Body of pancreas (tissue), 4 donors: Measurements from ENCODE around the gene GTPBP3. TPM values are rescaled to one million over a fixed set of nuclear protein-coding genes. Genes with fewer than 3 reads are reported as not detected.

Source experiments
- ATAC-seq: fragments of 150-250 bp; one replicate; pipeline ENCODE4 v1.9.1; 2016
- DNase-seq, 4 donors: peaks; one replicate each; pipeline ENCODE4 v3.0.0-alpha.2; 2019
- H3K27ac ChIP-seq, 4 donors: fragments of 200-600 bp; sonication (generic); 1 replicate in 3 of 4; 2 replicates in 1 of 4; pipeline versions ENCODE4 v1.5.1 to v1.6.1; 2016 to 2019; ENCODE audit warnings: mild to moderate bottlenecking in 1 of 4, mixed read lengths in 1 of 4, moderate library complexity in 1 of 4
- H3K27me3 ChIP-seq, 2 donors: fragments of 200-600 bp; sonication (generic); one replicate each; pipeline ENCODE4 v1.6.0; 2016; ENCODE audit warnings: mild to moderate bottlenecking in 1 of 2
- H3K36me3 ChIP-seq, 2 donors: fragments of 200-600 bp; sonication (generic); replicated peaks in 1 of 2; 2 replicates each; pipeline ENCODE4 v1.5.1; 2016; ENCODE audit warnings: low read depth in 2 of 2; ENCODE audit not compliant: insufficient read depth in 1 of 2
- H3K4me1 ChIP-seq: fragments of 200-600 bp; sonication (generic); one replicate; pipeline ENCODE4 v1.6.0; 2016
- H3K4me3 ChIP-seq, 2 donors: fragments of 200-600 bp; sonication (generic); 1 replicate in 1 of 2; 2 replicates in 1 of 2; pipeline ENCODE4 v1.5.1; 2016 to 2019
- H3K9me3 ChIP-seq, 3 donors: fragments of 200-600 bp; sonication (generic); 1 replicate in 2 of 3; 2 replicates in 1 of 3; pipeline ENCODE4 v1.5.1; 2016
- CTCF ChIP-seq, 7 experiments: fragments of 450-650 bp in 4 of 7; fragments of 200-600 bp in 3 of 7; sonication (generic) in 3 of 7; IDR thresholded peaks; one replicate each; pipeline ENCODE4 v1.5.1; 2016 to 2019; ENCODE audit warnings: antibody characterized with exemption in 7 of 7
- POLR2A ChIP-seq, 3 donors: fragments of 450-650 bp; IDR thresholded peaks; one replicate each; pipeline ENCODE4 v1.6.1; 2016; ENCODE audit warnings: antibody characterized with exemption in 3 of 3, mild to moderate bottlenecking in 2 of 3
- WGBS, 2 donors: methylation state at CpG; one replicate each; pipeline ENCODE4 v1.1.5; 2017; 5-methylcytosine and 5-hydroxymethylcytosine counted together
- intact Hi-C: fragments of 100-400 bp; cut with DNase I; formaldehyde crosslinking; loops from one replicate; pipeline ENCODE4 v1.15.1; 2023
- total RNA-seq, 2 donors: library from RNA; depleted of rRNA; stranded (reverse); fragments of >200 nt; gene quantifications; one replicate each; pipeline ENCODE4 v1.1.0, GENCODE V29; 2016

Gene GTPBP3
- total RNA-seq, 2 donors from 2014 or later: 13.7 to 127 TPM

GRCh38 chr19:17385878-17386611 is 48.7 kb downstream of the GTPBP3 start:
- Histone ChIP-seq H3K9me3 (peaks cover 0 to 10% (median 0%) of the 10 kb centered on the region in 3 donors), H3K36me3 (no peaks in the 10 kb centered on the region), H3K4me1 (peaks cover 17% of the 10 kb centered on the region), H3K4me3 (no peak overlapping the region), H3K27me3 (no peaks in the 10 kb centered on the region), H3K27ac (no peak overlapping the region)
- peak; percentile 66 for ATAC-seq
- intact Hi-C loops: no loop called here
- no peak for TF ChIP-seq POLR2A (IDR thresholded peaks at IDR 0.05)
- peak; percentile 61 to 88 (median 72) for TF ChIP-seq CTCF (IDR thresholded peaks at IDR 0.05)
- 31 to 60% methylated on average over 7 to 20 of the region's 20 CpGs for WGBS, 2 donors
- DNase-seq: peak; percentile 53 to 65 (median 56)

- H3K4me1 ChIP-seq: peaks cover 22% of the 10 kb centered on the region
- intact Hi-C loops: no loop called here
- ATAC-seq (no peak), DNase-seq (no peak)
- no peak overlapping the region for H3K27ac ChIP-seq
- peaks cover 0 to 10% (median 0%) of the 10 kb centered on the region in 3 donors for H3K9me3 ChIP-seq
- no peaks in the 10 kb centered on the region for H3K36me3 ChIP-seq
- 12 to 28% methylated on average over 1 of the region's 1 CpG for WGBS, 2 donors
- H3K27me3 ChIP-seq: peaks cover 0 to 5% of the 10 kb centered on the region in 2 donors
- no peak overlapping the region for H3K4me3 ChIP-seq
- TF ChIP-seq CTCF (IDR thresholded peaks at IDR 0.05): no peak
- no peak for TF ChIP-seq POLR2A (IDR thresholded peaks at IDR 0.05)
These were observed 51.9 kb downstream of the GTPBP3 start for GRCh38 chr19:17389288-17389687.

GRCh38 chr19:17389957-17390664 is 52.8 kb downstream of the GTPBP3 start:
- Histone ChIP-seq H3K4me1 (peaks cover 22% of the 10 kb centered on the region), H3K27ac (no peak overlapping the region), H3K27me3 (peaks cover 0 to 11% of the 10 kb centered on the region in 2 donors), H3K36me3 (no peaks in the 10 kb centered on the region), H3K4me3 (no peak overlapping the region), H3K9me3 (peaks cover 0 to 10% (median 0%) of the 10 kb centered on the region in 3 donors)
- DNase-seq (no peak), ATAC-seq (no peak)
- 35 to 58% methylated on average over 3 to 7 of the region's 37 CpGs for WGBS, 2 donors
- TF ChIP-seq POLR2A (IDR thresholded peaks at IDR 0.05) (no peak), CTCF (IDR thresholded peaks at IDR 0.05) (no peak)
- intact Hi-C loops: no loop called here

GRCh38 chr19:17390665-17391370 is 53.5 kb downstream of the GTPBP3 start:
- no peak overlapping the region for H3K27ac ChIP-seq
- WGBS, 2 donors: 1 to 3% methylated on average over 17 to 50 of the region's 50 CpGs
- intact Hi-C loops: no loop called here

More at GRCh38 chr19:17390665-17391370, 53.5 kb downstream of the GTPBP3 start:
- H3K4me3 ChIP-seq: no peak overlapping the region
- DNase-seq (peak; percentile 80 to 88 (median 84)), ATAC-seq (peak; percentile 97)
- no peaks in the 10 kb centered on the region for H3K36me3 ChIP-seq
- H3K9me3 ChIP-seq: peaks cover 0 to 10% (median 0%) of the 10 kb centered on the region in 3 donors
- H3K4me1 ChIP-seq: peaks cover 22% of the 10 kb centered on the region
- TF ChIP-seq CTCF (IDR thresholded peaks at IDR 0.05) (peak; percentile 50 to 84 (median 54)), POLR2A (IDR thresholded peaks at IDR 0.05) (no peak)
- H3K27me3 ChIP-seq: peaks cover 0 to 11% of the 10 kb centered on the region in 2 donors
